NCI-H1930 (cell line): ENCODE measurements around the gene LZTS2.

Experiments used
- DNase-seq, 2 experiments: peaks; one replicate each; lab custom pipeline; 2025; lab: John Stamatoyannopoulos, UW

The LZTS2 gene

DNA sequence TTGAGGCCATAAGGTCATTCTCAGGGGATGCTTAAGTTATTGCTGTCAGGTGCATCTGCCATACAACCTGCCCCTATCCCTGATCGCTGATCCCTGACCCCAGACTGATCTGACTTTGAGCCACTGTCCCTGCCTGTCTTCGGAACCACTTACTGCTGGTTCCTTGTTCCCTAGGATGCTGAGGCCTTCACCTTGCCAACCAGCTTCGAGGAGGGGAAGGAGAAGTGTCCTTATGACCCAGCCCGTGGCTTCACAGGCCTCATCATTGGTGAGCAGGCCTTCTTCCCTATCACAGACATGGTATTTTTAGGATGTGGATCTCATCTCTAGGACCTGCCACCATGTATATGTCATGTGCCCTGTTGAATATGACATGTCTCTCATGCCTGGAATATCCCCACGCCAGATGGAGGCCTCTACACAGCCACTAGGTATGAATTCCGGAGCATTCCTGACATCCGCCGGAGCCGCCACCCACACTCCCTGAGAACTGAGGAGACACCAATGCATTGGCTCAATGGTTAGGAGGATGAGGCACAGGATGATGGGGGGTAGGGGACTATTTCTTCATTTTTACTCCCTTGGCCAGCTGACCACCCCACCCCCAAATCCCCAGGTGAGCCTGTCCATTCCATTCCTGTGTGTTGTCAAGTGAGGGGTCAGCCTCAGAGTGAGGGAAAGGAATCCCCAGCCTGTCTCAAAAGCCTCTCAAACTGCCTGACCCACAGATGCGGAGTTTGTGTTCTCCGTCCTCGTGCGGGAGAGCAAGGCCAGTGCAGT lies 21.3 kb upstream of the LZTS2 start:
- DNase-seq = no peak

DNA sequence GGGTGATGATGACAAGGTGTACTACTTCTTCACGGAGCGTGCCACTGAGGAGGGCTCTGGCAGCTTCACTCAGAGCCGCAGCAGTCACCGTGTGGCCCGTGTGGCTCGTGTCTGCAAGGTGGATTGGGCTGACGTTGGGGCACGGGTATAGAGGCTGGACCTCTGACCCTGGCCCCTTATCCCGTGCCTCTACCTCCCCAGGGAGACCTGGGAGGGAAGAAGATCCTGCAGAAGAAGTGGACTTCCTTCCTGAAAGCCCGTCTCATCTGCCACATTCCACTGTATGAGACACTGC lies 20.8 kb upstream of the LZTS2 start:
- no peak for DNase-seq

DNA sequence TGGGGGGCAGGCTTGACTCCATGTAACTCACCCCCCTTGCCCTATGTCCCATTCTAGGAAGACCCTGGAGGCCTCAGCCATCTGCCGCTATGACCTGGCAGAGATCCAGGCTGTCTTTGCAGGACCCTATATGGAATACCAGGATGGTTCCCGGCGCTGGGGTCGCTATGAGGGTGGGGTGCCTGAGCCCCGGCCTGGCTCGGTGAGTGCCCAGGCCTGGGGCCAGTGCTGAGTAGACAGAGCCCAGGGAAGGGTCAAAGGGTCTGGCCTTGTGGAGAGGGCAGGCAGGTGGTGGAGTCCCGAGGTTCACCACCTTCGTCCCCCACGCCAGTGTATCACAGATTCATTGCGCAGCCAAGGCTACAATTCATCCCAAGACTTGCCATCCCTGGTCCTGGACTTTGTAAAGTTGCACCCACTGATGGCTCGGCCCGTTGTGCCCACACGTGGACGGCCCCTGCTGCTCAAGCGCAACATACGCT lies 19.8 kb upstream of the LZTS2 start:
- no peak for DNase-seq

DNA sequence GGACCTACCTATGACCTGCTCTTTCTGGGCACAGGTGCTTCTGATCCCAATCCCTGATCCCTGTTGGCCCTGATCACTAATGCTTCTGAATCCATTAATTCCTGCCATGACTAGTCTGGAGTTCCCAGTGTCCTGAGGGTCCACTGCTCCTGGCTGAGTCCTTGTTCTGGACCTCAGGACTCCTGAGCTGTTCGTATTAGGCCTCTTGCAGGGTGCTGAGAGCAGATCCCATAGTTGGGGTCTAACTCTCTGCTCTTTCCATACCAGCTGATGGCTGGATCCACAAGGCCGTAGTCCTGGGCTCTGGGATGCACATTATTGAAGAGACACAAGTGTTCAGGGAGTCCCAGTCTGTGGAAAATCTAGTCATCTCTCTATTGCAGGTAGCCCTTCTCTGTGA lies 19.3 kb upstream of the LZTS2 start:
- no peak for DNase-seq

DNA sequence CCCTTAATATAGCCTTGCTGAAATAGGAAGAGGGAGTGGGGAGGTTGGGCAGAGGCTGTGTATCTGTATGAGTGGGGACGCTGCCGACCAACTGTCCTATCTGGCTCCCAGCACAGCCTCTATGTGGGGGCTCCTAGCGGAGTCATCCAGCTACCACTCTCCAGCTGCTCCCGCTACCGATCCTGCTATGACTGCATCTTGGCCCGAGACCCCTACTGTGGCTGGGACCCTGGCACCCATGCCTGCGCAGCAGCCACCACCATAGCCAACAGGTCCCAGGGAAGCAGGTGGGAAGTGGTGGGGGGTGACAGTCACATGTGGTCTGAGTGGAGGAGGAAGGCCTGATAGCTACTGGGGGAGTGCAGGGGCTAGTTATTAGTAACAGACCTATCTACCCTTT lies 18.9 kb upstream of the LZTS2 start:
- DNase-seq = no peak

DNA sequence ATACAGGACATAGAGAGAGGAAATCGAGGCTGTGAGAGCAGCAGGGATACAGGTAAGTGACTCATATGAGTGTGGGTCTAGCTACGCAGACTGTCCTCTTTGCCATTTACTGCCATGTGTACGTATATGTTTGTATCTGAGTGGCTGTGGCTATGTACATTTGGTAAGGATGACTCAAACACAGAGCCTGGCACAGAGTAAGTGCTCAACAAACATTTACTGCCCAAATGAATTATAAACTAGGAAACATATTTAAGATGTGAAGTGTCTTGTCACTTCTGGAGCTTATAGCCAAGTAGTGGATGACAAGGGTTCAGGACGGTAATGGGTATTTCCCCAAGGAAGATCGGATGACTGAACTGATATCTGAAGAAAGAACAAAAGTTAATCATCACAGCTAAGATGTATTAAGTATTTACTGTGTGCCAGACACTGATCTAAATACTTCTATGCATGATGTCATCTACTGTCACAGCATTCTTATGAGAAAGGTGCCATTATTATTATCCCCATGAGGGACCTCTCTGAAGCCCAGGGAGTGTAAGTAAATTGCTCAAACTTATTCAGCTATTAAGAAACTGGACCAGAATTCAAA lies 18.3 kb upstream of the LZTS2 start:
- no peak for DNase-seq

DNA sequence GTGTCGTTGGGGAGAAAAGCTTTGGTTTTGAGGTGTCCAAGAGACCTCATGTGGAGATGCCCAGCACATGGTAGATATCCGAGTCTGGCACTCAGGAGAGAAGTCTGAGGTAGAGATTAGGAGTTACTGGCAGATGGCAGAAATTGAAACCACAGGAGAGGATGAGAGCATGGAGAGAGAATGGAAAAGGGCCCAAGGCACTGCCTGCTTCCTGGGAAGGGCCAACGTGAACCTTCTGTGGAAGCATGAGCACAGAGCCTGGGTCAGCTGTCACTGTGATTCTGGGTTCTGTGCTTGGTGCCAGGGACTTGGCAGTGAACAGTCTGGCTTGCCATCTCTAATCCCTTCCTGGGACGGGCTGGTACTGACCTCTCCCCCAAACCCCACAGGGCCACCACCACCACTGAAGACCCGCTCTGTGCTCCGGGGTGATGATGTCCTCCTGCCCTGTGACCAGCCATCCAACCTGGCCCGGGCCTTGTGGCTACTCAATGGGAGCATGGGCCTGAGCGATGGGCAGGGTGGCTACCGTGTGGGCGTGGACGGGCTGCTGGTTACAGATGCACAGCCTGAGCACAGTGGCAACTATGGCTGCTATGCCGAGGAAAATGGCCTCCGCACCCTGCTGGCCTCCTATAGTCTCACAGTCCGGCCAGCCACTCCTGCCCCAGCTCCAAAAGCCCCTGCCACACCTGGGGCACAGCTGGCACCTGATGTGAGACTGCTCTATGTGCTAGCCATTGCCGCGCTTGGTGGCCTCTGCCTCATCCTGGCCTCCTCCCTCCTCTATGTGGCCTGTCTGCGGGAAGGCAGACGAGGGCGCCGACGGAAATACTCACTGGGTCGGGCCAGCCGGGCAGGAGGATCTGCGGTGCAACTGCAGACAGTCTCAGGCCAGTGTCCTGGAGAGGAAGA lies 16.4 kb upstream of the LZTS2 start:
- DNase-seq = no peak

DNA sequence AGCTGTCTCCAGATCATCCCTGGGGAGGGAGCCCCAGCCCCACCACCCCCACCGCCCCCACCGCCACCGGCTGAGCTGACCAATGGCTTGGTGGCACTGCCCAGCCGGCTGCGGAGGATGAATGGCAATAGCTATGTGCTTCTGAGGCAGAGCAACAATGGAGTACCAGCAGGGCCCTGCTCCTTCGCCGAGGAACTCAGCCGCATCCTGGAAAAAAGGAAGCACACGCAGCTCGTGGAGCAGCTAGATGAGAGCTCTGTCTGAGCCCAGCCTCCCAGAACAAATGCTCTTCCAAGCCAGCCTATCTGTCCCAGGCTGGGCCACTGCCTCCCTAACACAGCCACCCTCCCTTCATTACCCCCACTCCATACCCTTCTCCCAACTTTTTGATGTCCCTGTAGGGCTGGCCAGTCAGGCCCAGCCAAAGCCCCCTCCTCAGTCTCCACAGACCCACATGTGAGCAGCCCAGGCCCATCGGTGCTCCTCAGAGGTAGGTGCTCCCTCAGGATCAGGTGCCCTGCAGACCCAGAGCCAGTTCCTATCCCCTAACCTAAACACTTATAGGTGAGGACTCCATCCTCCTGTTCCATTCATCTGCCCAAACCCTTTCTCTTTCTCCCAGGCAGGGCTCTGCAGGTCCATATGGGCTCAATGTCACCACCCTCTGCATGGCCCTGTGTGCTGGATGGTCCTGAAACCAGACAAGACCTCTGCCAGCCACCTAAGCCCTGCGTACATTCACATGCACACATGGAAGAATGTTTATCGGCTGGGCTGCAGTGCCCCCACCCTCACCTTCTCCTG lies 15.5 kb upstream of the LZTS2 start:
- no peak for DNase-seq

DNA sequence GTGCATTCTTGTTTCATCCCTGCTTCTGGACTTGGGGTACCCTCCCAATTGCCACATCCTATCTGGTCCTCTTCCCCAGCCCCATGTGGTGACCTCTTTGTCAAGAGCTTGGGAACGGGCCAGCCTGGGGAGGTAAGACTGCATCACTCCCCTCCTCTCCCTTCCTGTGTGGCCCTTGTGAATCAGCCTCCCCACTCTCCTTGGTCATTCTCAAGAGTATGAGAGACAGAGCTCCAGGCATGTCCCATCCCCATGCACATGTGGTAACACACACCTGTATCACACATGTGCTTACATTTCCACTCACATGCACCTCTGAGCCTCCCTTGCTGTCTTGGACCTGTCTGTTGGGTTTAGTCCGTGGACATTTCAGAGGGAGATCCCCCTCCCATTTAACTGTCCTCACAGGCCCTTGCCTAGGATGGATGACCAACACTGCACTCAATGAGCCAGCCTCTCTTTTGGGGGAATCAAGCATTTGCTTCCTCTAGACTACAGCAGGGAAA lies 14.9 kb upstream of the LZTS2 start:
- DNase-seq = no peak

DNA sequence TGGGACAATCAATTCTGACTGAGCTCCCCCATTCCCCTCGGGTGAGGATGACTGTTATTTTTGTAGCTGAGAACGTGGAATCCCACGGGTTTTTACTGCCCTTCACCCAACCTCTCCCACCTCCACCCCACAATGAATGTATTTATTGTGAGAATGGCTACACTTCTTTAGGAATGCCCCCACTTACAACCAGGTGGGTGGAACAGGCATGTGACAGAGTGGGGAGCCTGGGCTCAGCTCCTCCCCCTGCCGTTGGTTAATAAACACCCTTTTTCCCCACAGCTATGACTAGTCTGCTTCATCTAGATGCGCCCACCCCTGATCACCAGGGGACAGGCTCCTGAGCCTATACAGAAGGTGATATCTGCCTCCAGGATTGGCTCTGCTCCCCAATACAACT lies 14.3 kb upstream of the LZTS2 start:
- no peak for DNase-seq

DNA sequence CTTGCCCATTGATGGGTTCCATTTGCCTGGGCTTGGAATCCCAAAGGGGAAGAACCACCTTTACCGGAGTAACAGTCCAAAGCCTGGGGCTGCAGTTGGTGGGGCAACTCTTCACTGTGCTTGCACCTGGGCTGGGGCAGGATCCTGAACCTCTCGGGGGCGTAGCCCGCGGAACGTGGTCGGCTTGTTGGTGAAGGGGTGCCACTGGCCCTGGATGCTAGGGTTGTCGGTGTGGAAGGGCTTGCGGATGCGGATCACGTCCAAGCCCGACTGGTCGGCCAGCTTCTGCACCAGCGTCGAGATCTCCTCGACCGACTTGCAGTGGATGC lies 13.0 kb upstream of the LZTS2 start:
- no peak for DNase-seq

DNA sequence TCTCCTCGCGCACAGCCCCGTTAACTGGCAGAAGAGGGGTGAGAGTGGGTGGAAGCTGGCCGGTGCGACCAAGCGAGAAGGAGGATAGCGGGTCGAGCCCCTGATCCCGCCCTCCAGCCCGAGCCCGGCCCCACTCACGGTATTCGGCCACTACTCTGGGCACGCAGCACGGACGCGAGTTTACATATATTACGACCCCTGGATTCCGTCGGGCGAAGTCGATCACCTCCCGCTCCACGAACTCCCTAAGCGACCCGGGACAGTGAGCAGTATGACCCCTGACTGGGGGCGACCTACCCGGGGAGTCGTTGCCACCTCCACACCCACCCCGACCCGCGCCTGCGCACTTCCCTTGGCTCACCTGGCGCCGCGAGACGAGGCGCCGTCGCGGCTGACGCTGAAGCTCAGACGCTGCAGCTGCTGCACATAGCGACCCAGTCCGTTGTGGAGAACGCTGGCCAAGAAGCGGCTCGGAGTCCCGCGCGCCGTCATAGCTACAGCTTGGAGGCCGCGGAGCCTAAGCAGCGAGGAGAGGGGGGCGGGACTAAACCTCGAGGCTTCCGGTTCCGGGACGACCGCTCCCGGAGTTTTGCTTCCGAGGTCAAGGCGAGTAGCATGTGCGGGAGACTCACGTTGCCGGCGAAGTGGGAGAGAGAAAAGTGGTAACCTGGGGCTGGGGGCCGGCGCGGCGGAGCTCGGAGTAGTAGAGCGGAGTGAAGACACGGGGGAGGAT lies 12.5 kb upstream of the LZTS2 start, which contains the start of the genes MRPL43 and TWNK:
MRPL43 (minus strand) TSS at position 546 of the 733 bp plus-strand sequence; CDS start at position 492, 54 bp downstream.
TWNK (plus strand) TSS at position 592 of the 733 bp plus-strand sequence. CDS start 668 bp downstream, outside the sequence.
- DNase-seq = peak; percentile 47 to 67

DNA sequence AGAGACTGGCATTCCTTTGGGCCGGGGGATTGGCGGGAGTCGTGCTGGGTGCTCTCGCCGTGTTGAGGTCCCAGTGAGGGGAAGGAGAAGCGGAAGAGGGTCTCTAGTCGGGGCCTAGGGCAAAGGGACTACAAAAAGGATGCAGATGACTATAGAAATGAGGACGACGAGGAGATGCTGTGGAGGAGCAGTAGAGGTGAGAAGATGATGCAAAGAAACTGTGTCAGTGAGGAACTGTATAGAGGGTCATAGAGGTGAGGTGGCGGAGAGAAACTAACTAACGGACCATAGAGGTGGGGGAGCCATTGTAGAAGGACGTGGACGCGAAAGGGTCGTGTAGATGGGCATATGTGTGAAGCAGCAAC lies 11.9 kb upstream of the LZTS2 start:
- DNase-seq = no peak

DNA sequence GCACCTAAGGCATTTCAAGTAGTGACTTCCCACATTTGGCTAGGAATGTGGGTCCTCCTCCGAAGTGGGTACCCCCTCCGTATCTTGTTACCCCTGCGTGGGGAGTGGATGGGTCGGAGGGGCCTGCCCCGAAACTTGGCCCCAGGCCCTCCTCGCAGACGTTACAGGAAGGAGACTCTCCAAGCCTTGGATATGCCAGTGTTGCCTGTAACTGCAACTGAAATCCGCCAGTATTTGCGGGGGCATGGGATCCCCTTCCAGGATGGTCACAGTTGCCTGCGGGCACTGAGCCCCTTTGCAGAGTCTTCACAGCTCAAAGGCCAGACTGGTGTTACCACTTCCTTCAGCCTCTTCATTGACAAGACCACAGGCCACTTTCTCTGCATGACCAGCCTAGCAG lies 11.4 kb upstream of the LZTS2 start:
- DNase-seq = no peak

DNA sequence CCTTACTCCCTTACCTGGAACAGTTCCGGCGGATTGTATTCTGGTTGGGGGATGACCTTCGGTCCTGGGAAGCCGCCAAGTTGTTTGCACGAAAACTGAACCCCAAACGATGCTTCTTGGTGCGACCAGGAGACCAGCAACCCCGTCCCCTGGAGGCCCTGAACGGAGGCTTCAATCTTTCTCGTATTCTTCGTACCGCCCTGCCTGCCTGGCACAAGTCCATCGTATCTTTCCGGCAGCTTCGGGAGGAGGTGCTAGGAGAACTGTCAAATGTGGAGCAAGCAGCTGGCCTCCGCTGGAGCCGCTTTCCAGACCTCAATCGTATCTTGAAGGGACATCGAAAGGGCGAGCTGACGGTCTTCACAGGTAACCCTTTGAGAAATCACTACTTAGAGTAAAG lies 10.5 kb upstream of the LZTS2 start:
- no peak for DNase-seq

DNA sequence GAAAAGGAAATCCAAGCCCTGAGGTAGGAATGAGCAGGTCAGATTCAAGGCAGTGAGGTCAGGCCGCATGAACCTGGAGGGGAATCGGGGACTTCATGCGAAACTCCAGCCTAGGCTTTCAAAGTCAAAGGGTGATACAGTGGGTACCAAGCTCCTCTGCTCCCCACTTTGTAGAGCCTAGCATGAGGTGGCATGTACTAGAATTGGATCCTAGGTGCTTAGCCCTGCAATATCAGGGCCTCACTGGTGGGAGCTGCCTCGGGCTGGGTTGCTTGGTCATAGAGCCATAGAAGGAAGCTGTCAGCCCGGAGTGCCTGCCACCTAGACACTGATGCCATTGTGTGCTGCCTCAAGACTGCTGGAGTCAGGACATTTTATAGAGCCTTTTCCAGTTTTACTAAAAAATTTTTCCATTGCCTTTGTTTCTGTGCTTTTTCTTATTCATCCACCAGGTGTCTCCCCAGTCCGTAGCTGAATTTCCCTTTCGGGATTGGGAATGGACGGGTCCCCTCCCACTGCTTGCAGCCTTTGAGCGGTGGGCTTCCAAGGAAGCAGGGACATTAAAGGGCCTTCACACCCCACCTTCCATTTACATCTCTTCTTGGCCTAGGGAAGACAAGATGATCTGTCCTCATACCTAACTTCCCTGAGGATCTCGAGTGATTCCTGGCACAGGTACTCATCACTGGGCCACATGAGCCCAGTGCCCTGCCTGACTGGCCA lies 5.5 kb upstream of the LZTS2 start:
- no peak for DNase-seq

DNA sequence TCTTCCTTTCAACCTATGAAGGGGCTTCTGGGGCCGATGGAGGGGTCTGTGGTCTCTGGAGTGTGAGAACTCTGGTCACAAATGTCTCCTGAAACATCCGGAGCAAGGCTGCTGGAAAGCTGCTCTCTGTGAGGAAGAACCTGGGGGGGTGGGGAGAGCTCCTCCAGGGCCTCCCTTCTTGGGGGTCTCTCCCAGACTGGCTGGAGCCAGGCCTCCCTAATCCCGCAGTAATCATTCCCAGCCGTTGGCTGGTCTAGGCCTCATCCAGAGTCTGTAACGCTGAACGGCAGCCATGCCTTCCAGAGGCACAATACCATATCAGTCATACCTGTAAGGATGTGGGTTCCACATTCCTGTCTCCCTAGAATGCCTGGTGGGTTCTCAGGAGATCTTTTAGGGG lies 4.4 kb upstream of the LZTS2 start:
- no peak for DNase-seq

DNA sequence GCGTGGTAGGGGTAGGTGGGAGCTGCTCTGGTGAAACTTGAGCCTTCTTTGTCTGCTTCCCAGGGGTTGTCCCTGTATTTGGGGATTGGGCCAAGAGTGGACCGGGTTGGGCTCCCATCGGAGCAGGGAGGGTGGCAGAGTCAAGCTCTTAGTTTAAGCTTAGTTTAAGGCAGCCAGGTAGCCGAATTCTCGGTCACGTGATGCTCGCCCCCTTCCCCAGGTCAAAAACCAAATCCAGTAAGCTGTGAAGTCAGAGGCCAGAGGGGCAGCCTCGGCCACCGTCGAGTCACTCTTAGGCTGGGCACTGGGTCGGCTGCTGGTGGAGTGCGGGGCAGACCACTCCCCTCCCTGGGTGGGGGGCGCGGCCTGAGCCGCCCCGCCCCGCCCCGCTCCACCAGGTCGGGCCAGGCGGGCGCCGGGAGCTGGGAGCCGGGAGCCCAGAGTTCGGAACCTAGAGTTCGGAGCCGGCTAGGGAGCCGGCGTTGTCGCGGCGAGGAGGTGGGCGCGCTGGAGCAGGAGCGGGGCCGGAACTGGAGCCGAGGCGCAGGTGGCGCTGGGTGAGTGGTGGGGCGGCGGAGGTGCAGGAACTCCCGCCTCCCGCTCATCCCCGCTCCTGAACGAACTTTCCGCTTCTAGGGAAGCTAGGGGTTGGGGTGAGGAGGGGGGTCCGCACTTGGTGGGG lies 2.8 kb upstream of the LZTS2 start:
- peak in 1 of 2 experiments; percentile 5 for DNase-seq

DNA sequence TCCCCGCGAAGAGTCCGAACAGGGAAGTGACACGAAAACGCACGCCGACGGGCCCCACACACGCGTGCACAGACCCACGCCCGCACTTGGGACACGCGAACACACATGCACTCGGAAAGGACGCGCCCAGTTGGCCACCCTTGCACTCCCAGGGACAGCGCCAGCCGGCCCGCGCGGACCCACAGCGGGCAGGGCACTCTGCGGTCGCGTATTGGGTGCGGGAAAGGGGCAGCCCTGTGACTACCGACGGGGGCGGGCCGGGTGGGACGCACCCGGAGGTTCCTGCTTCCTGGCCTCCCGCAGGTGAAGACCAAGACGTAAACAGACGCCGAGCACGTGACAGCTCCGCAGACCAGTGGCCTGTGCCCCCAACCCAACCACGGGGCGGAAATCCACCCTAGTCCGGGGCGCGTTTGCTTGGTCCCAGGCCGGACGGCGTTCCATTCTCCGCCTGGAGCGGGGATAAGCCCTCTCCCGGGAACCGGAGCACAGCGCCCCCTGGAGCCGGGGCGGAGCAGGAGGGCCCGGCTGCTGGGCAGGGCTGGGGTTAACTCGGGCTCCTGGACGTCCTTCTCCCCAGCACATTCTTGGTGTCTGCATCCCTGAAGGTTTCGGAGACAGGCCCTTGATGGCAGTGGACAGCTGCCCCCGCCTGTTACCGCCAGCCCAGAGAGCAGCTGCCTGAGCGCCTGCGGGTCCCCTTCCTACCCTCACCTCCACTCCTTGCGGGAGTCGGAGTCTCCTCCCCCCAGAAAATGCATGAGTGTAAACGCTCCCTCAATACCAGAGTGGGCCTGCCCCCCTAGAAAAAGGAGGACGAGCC lies 2.0 kb upstream of the LZTS2 start:
- DNase-seq = peak; percentile 41 to 75
